Smooth muscle cell (in vitro differentiated cells): ENCODE results near the gene ZNF618. TPM values are rescaled to one million over a fixed set of nuclear protein-coding genes. Genes with fewer than 3 reads are reported as not detected.

ENCODE experiments used
- DNase-seq: peaks from one replicate; lab custom pipeline; 2025; ENCODE audit not compliant: unreplicated experiment; lab: John Stamatoyannopoulos, UW
- H2AFZ ChIP-seq: fragments of 200-600 bp; sonication (generic); 2 replicates; pipeline ENCODE4 v1.6.0; 2016; ENCODE audit warnings: antibody characterized with exemption, low read depth, mild to moderate bottlenecking
- H3F3A ChIP-seq: fragments of 200-600 bp; sonication (generic); 2 replicates; pipeline ENCODE4 v1.6.0; 2017; ENCODE audit warnings: antibody characterized with exemption, low read depth
- H3K27ac ChIP-seq: fragments of 200-600 bp; sonication (generic); 2 replicates; pipeline ENCODE4 v1.5.1; 2016; ENCODE audit warnings: low read depth, mild to moderate bottlenecking
- H3K27me3 ChIP-seq: fragments of 200-600 bp; sonication (generic); 2 replicates; pipeline ENCODE4 v1.6.1; 2016; ENCODE audit warnings: low read depth, mild to moderate bottlenecking
- H3K36me3 ChIP-seq: fragments of 200-600 bp; sonication (generic); 2 replicates; pipeline ENCODE4 v1.5.1; 2016; ENCODE audit warnings: low read depth
- H3K4me1 ChIP-seq: fragments of 200-600 bp; sonication (generic); 2 replicates; pipeline ENCODE4 v1.5.1; 2016; ENCODE audit warnings: low read depth
- H3K4me2 ChIP-seq: fragments of 200-600 bp; sonication (generic); 2 replicates; pipeline ENCODE4 v1.6.0; 2016; ENCODE audit warnings: mild to moderate bottlenecking
- H3K4me3 ChIP-seq: fragments of 200-600 bp; sonication (generic); 2 replicates; pipeline ENCODE4 v1.5.1; 2016; ENCODE audit warnings: mild to moderate bottlenecking
- H3K79me2 ChIP-seq: fragments of 200-600 bp; sonication (generic); 2 replicates; pipeline ENCODE4 v1.6.0; 2016; ENCODE audit warnings: low read depth, mild to moderate bottlenecking
- H3K9ac ChIP-seq: fragments of 200-600 bp; sonication (generic); 2 replicates; pipeline ENCODE4 v1.6.0; 2016; ENCODE audit warnings: low read depth
- H3K9me3 ChIP-seq: fragments of 200-600 bp; sonication (generic); replicated peaks from 2 replicates; pipeline ENCODE4 v1.5.1; 2016; ENCODE audit warnings: low read depth
- H4K20me1 ChIP-seq: fragments of 200-600 bp; sonication (generic); 2 replicates; pipeline ENCODE4 v1.6.0; 2016; ENCODE audit warnings: low read depth
- CTCF ChIP-seq: fragments of 200-600 bp; sonication (generic); IDR thresholded peaks from 2 replicates; pipeline ENCODE4 v1.5.1; 2017; ENCODE audit warnings: borderline replicate concordance, mild to moderate bottlenecking, antibody characterized with exemption; ENCODE audit not compliant: insufficient read depth, poor library complexity, severe bottlenecking
- WGBS: methylation state at CpG from one replicate; pipeline ENCODE4 v1.1.7; 2016; ENCODE audit warnings: low lambda C conversion rate; 5-methylcytosine and 5-hydroxymethylcytosine counted together
- polyA plus RNA-seq: library from polyadenylated mRNA; unstranded; fragments of >200 nt; fragmentation: Nextera tagmentation; extraction: Ambion mirVana; gene quantifications from 2 replicates; pipeline ENCODE4 v1.2.1, GENCODE V29; 2016
- total RNA-seq: library from RNA; depleted of rRNA; stranded (reverse); fragments of >200 nt; gene quantifications from 2 replicates; pipeline ENCODE4 v1.2.3, GENCODE V29; 2014

Gene ZNF618
- total and polyA plus RNA-seq, 2 experiments from 2014 or later, result 9.9 to 19.5 TPM

- H3F3A ChIP-seq, result no peaks in the 10 kb centered on the region
- H3K9ac ChIP-seq, result no peak overlapping the region
- no peaks in the 10 kb centered on the region for H3K27me3 ChIP-seq
- WGBS, result 76% methylated on average over 5 of the region's 5 CpGs
- DNase-seq, result no peak
- H4K20me1 ChIP-seq, result peaks cover 77% of the 10 kb centered on the region
- H3K4me1 ChIP-seq, result peaks cover 16% of the 10 kb centered on the region
- H3K9me3 ChIP-seq, result peaks cover 8% of the 10 kb centered on the region
- H3K27ac ChIP-seq, result no peak overlapping the region
- no peak for TF ChIP-seq CTCF
- no peak overlapping the region for H2AFZ ChIP-seq
- H3K4me2 ChIP-seq, result no peak overlapping the region
- peaks cover 91% of the 10 kb centered on the region for H3K79me2 ChIP-seq
- no peak overlapping the region for H3K4me3 ChIP-seq
- H3K36me3 ChIP-seq, result peaks cover 7% of the 10 kb centered on the region
These were observed 11.3 kb downstream of the ZNF618 start for GRCh38 chr9:113887436-113887835.

GRCh38 chr9:113888336-113888735, 12.2 kb downstream of the ZNF618 start:
- Histone ChIP-seq H3K27me3 (no peaks in the 10 kb centered on the region), H3K4me3 (no peak overlapping the region), H3K27ac (no peak overlapping the region), H4K20me1 (peaks cover 74% of the 10 kb centered on the region), H3F3A (no peaks in the 10 kb centered on the region), H3K79me2 (peaks cover 91% of the 10 kb centered on the region), H3K4me2 (no peak overlapping the region), H3K36me3 (peaks cover 7% of the 10 kb centered on the region), H3K4me1 (peaks cover 16% of the 10 kb centered on the region), H3K9me3 (peaks cover 8% of the 10 kb centered on the region), H3K9ac (no peak overlapping the region), H2AFZ (no peak overlapping the region)
- DNase-seq, result no peak
- TF ChIP-seq CTCF, result no peak
- 89% methylated on average over 8 of the region's 8 CpGs for WGBS

DNA sequence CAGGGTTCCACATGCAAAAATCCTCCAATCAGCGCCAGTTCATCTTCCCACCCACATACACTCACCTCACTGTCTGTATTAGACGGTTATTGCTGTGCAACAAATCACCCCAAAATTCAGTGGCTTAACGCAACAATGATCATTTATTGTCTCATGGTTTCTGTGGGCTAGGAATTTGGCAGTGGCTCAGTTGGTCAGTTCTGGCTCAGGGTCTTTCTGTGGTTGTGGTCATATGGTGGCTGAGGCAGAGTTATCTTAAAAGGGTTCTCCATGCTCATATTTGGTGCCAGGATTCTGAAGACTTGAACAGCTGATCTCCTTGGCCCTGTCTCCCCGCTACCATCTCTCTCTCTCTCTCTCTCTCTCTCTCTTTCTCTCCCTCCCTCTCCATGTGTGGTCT, 12.9 kb downstream of the ZNF618 start:
- no peak overlapping the region for H3K9ac ChIP-seq
- peaks cover 16% of the 10 kb centered on the region for H3K4me1 ChIP-seq
- H3F3A ChIP-seq, result no peaks in the 10 kb centered on the region
- no peak overlapping the region for H3K4me2 ChIP-seq
- H3K79me2 ChIP-seq, result peaks cover 92% of the 10 kb centered on the region
- H2AFZ ChIP-seq, result no peak overlapping the region
- H4K20me1 ChIP-seq, result peaks cover 72% of the 10 kb centered on the region
- no peaks in the 10 kb centered on the region for H3K27me3 ChIP-seq
- TF ChIP-seq CTCF, result no peak
- peaks cover 8% of the 10 kb centered on the region for H3K9me3 ChIP-seq
- no peak overlapping the region for H3K27ac ChIP-seq
- 97% methylated on average over 4 of the region's 4 CpGs for WGBS
- peaks cover 7% of the 10 kb centered on the region for H3K36me3 ChIP-seq
- no peak overlapping the region for H3K4me3 ChIP-seq
- no peak for DNase-seq

GRCh38 chr9:113890704-113891103, 14.6 kb downstream of the ZNF618 start:
- no peak for DNase-seq
- Histone ChIP-seq H3K27me3 (no peaks in the 10 kb centered on the region), H3K36me3 (peaks cover 7% of the 10 kb centered on the region), H3K79me2 (peaks cover 93% of the 10 kb centered on the region), H3K4me2 (no peak overlapping the region), H3K9me3 (peaks cover 8% of the 10 kb centered on the region), H4K20me1 (peaks cover 69% of the 10 kb centered on the region), H3F3A (no peaks in the 10 kb centered on the region), H2AFZ (no peak overlapping the region), H3K9ac (no peak overlapping the region), H3K4me1 (peaks cover 14% of the 10 kb centered on the region), H3K4me3 (no peak overlapping the region), H3K27ac (no peak overlapping the region)
- TF ChIP-seq CTCF, result no peak
- WGBS, result 99% methylated on average over 2 of the region's 2 CpGs
